Activated CD8-positive, alpha-beta memory T cell treated with anti-CD3 and anti-CD28 coated beads for 24 hours (primary cell): Measurements from ENCODE around the gene NRIP3.
"Not testable (repeated sequence)": the region's sequence is repeated elsewhere in the genome, so short reads cannot be mapped to it uniquely, and the experiment has no call there.

Experiments
- DNase-seq: peaks from one replicate; pipeline ENCODE4 v3.0.0-alpha.2; 2020

The NRIP3 gene

DNA sequence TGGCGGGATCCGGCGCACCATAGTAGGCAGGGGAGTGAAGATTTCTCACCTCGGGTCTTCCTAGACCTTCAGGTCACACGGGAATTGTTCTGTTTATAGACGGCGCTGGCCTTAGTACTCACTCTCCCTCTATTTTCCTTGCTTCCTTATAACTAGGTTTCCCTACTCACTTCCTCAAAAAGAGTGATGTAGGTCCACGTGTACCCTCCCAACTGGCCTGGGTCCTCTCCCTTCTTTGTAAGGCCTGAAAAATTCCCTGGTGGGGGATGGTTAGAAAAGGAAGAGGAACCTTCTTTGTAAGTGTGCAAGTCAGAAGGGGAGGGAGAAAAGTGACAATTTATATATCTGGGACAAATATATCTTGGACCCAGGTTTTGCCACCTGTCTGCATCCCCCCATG lies 36.6 kb downstream of the NRIP3 start:
- no peak for DNase-seq

DNA sequence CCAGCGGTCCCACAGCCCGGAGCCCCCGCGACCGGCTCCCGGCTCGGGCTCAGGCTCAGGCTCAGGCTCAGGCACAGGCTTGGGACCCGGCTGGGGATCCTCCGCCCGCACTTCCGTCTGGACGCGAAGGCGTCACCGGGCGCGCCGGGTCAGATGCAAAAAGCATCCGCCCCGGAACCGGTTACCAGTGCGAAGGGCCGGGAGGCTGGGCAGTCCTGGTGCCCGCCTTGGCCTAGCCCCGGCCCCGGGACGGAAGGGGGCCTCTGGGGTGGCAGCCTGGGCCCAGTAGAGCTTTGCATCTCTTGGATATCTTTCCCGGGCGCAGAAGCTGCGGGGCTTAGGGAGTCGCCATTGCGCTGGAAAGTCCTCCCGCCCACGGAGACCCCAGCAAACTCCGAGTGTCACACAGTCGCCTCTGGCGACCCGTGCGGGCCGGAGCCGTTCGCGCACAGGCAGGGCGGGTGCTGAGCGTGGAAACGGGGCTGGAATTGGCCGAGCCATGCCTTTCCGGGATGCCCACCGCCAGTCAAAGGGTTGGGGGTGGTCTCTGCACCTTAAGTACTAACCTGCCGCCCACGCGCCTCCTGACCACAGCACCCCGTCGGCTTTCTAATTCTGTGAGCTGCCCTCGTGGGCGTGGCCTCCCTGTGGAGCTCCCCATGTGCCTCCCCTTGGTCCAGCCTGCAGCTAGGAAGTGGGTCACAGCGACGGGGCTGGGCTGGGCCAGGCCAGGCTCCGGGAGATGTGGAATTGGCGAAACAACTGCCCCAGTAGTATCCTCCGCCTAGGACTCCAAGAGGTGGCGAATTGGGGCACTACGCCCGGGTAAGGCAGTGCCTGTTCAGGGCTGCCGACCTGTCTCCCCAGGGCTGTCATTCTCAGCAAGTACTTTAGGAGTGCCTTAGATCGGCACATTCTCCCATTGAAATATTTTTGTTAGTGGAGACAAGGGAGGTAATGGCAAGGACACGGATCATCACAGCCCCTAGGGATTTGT lies 39.2 kb downstream of the NRIP3 start, which contains the start of gene TMEM9B:
TMEM9B (minus strand) TSS at position 119 of the 997 bp plus-strand sequence. CDS start 129 bp downstream, outside the sequence.
- DNase-seq = peak; percentile 95

DNA sequence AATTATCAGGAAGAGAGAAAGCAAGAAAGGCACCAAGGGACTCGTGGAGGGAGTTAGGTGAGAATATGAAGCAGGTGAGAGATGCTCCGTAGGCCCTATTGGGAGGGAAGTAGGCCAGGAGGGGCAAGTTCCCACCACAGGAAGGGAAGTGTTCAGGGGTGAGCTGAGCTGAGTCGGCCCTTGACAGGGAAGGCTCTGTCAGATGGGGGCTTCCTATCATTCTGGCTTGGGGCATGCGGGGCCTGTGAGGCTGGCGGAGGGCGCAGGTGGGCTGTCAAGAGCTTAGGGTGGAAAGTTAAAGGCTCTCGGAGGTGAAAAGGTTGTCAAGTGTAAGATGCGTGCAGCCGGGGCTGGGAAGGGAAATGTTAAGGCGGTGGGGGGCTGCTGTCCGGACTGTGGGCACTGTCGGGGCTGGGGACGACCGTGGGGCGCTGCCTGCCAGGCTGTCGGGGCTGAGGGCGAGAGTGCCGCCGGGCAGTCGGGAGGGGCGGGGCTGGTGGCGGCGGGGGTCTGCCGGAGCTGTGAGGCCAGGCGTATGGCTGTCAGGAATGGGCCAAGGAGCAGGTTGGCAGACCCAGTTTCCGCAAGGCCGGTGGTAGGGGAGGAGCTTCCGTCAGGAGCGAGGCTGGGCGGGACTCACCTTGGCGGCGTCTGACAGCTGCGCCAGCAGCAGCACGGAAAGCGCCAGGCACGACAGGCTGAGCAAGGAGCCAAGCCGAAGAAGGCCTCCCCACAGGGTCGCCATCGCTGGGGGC lies 40.1 kb downstream of the NRIP3 start:
- no peak for DNase-seq

DNA sequence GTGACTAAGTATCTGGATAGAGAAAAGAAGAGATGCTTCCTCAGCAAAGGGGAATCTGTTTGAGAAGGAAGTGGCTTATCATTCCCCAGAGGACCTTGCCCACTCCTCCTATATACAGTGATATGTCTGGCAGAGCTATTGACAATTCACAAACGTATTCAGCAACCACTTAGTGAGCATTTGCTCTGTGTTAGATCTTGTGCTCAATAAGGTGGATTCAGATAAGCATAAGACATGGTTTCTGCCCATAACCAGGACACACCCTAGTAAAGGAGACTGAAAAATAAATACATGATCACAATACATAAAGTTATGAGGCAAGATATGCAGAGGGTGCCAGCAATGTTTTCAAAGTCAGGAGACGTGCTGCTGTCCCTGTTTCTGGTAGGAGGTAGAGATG lies 41.0 kb downstream of the NRIP3 start:
- no peak for DNase-seq

DNA sequence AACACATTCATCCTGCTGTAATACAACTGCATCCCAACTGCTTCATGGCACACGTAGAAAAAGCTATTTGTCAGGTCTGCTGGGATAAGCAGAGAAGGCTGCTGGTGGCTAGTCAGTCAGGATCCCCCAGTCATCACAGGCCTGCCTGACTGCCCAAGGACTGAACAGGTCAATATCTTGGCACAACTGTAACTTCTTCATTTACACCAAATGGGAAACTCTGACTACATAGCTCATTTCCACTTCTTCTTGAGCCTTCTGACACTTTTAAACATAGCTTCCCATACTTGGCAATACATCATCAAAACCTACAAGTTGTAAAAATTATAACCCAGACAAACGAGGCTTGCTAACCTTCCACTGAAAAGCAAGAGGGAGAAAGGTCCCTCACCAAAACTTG lies 42.4 kb downstream of the NRIP3 start:
- DNase-seq = no peak

DNA sequence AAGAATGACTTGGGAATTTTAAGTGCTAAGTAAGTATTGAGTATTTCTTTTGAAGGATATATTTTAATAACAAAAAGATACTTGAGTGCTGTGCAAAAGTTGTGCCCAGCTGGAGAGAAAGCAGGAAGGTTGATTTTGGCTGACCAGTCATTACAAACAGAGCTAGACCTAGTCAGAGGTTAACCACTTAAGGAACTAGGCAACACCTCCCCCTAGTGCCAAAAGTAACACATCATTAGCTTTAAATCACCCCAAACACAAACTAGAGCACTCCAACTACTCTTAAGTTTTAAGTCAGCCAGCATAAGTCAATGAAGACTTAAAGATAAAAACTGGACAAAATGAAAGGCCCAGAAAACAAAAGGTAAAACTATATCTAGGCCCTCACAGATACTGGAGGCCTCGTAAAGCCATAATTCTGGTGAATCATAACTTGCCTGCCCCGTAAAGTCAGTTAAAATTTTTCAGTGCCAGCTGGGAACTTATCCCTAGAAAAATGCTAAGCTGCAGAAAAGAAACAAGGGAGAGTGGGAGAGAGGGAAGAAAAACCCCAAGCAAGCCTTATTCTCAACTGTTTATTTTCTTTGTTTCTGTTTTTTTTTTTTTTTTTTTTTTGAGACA lies 44.1 kb downstream of the NRIP3 start:
- DNase-seq = no peak

DNA sequence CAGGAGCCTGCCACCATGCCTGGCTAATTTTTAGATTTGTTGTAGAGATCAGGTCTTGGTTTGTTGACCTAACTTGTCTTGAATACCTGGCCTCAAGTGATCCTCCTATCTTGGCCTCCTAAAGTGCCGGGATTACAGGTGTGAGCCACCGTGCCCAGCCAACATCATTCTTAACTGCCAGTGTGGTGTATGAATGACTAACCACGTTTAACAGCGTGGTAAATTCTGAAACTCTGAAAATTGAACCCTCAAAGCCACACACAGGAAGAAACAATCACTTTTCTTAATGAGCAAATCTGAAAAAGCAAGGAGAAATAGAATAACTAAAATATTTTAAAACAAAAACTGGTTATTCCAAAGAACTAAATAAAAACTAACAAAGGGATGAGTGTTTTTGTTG lies 46.9 kb downstream of the NRIP3 start:
- no peak for DNase-seq

DNA sequence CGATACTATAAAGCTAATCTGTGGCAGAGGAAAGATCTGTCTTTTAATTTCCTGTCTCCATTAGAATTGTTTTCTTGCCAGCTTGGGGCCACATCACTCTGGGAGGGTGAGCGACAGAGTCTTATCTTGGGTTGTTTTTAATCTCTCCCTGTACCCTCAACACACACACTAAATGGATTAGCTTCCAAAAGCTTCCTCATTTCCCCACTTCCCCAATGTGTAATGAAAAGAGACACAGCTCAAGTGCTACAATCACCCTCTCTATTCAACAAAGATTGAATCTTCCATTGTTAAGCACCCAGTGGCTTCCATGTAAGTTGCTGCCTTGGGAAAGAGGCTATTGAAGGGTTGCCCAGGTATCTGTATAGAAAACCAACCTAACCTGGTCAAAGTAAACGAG lies 54.9 kb downstream of the NRIP3 start:
- DNase-seq = no peak

DNA sequence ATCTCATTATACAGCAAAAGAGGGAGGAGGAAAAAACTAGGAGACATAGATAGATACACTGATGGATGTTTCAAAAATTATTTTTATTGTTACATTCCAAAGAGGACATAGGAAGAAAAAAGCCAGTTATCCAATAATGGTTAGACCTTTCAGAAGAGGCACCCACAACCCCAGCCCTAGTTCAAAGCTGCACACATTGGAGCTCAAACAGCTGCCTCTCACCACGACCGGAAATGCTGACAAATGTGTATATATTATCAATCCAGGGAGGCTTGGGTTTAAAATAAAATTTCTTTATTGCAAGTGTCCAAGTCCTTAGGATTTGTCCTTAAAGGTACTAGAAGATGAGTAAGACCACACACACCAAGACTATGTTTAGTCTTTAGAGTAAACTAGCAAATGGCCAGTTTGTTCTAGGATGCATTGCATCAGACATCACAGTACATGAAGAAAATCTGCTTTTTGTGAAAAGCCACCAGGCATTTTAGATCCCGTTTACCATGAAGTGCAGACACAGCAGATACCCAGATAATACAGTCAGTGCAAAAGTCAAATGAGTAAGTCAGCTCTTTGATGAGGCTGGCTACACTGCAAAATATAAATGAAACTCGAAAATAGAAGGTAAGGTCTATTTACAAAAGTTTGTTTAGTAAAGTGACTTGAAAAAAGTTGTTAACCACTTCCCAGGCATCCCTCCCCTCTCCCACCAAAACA lies 56.4 kb downstream of the NRIP3 start:
- DNase-seq = no peak

DNA sequence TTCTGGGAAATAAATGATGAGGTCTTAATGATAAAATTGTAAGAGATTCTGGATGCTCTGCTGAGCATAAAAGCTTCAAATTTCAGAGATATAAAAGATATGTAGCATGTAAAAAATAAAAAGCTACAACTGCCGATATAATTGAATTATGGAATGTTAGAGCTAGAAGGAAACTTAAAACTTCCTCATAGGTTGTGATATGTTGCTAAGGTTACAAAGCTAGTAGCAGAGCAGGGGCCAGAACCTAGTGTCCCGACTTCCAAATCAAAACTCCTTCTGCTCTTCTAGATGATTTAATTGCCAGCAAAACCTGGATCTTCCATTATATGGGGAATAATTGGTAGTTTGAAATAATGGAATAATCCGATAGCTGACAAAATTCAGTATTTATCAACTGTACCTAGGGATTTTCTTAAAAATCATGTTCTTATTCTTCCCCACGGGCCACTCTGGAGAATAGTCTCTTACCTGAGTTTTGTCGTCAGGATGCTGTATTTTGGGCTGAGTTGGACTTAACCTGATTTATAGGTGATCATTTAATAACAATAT lies 61.2 kb downstream of the NRIP3 start, which contains the start of gene ASCL3:
ASCL3 (minus strand) TSS at position 499 of the 549 bp plus-strand sequence. CDS start 4,855 bp downstream, outside the sequence.
- no peak for DNase-seq

DNA sequence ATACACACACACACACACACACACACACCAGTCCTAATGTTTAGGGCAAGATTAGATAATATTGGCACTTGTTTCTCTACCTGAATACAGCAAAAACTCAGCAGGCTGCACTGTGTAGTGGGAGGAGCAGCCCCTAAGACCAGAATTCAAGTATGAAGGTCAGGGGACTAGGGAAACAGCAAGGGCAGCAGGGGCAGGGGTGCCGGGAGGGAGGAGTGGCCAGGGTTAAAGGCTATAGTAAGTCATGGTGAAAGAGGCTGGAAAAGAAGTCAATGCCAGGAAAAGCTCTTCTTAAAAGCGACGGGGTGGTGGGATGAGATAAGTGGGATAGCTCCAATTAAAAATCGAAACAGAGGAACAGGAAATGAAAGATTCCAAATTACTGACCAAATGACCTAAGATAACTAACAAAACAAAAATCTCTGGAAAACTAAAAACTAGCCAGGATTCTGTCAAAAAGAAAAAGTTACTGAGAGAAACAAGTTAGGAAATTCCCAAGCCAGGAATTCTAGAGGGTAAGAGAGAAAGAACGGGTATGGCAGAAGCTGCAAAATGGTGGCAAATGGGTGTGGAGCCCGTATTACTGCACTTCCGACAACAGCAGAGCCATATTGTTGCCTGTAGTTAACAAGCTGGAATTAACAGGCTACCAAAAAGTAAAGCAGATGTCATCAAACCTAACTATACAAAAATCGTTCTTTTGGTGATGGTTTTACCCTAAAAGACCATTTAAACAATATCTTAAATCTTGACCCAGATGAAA lies 62.3 kb downstream of the NRIP3 start:
- DNase-seq = no peak

DNA sequence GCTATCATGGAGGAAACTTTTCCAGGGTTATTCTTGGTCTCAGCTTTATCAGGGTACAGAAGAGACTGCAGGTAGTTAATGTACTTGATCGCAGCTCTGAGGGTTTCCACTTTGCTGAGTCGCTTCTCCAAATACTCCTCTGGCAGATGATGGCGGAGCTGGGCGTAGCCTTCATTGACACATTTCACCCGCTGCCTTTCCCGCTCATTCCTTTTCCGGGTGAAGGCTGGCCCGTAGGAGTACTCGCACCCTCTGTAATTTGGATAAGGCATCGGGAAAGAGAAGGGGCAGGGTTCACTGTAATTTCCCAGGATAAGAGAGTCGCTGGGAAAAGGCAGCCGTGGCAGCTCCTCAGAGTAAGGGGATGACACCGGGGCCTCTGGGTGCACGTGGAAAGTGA lies 66.1 kb downstream of the NRIP3 start:
- DNase-seq = no peak

DNA sequence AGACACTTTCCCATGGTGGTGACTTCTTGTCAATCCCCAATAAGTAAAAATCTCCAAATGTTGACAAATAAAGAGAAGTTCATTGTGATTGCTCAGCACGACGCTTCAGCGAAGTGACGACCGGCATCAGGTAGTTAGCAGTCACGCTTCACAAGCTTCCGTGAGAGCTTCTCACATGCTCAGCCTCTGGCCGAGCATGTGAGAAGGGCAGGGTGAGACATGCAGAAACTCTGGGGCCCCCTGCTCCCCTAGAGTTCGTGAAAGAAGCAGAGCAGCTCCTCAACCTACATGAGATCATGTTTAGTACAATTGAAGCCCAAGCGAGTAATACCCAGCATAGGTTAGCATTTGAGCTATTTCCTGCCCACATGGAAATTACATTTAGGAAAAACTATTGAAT lies 66.6 kb downstream of the NRIP3 start:
- DNase-seq = no peak

DNA sequence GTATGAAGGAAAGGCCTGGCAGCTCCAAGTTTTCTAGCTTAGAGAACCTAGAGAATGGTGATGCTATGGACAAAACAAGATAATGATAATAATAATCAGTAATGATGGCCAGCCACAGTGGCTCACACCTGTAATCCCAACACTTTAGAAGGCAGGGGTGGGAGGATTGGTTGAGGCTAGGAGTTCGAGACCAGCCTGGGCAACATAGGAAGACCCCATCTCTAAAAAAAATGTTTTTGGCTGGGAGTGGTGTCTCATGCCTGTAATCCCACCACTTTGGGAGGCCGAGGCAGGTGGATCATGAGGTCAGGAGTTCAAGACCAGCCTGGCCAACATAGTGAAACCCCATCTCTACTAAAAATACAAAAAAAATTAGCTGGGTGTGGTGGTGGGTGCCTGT lies 68.0 kb downstream of the NRIP3 start:
- DNase-seq = not testable (repeated sequence)

DNA sequence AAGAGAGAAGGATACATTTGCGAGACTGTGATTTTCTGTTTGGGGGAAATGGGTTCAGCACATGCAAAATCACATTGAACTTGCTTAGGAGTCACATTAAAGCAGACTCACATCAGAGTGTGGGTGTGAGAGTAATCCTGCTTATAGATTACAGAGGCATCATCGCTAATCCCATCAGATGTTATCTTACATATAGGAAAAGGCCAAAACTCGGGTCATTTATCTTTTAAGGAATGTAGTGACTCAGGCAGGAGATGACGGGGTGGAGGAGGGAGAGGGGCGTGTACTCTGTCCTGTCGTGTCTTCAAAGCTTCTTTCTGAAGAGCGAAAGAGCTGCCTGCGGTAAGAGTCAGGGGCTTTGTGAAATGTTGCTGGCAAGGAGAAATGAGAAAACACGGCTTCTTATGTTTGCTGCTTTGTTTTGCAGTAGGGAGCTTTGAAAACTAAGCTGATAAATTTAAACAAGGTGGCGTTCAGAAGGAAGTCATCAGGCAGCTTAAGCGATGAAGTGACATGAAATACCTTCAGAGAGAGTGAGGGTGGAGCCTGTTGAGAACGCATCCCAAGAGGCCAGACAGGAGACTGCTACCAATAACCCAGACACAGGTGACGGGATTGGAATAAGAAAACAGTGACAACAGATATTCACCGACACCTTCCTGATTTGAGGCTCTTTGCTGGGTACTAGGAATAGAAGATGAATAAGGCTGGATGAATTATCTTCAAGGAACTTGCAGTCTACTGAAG lies 68.9 kb downstream of the NRIP3 start:
- DNase-seq = no peak

DNA sequence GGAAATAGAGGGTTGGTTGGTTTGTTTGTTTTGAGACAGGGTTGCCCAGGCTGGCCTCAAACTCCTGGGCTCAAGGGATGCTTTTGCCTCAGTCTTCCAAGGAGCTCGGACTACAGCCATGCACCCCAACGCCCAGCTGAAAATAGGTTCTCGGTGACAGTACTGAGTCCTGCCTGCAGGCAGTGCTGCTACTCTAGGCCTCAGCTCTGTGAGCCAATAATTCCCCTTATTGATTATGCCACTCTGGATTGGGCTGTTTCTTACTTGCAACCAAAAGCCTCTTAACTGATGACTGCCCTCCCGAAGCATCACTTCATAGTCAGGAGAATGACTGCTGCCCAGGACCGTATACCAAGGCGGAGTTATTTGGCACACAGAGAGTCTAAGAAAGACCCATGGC lies 69.9 kb downstream of the NRIP3 start:
- no peak for DNase-seq

DNA sequence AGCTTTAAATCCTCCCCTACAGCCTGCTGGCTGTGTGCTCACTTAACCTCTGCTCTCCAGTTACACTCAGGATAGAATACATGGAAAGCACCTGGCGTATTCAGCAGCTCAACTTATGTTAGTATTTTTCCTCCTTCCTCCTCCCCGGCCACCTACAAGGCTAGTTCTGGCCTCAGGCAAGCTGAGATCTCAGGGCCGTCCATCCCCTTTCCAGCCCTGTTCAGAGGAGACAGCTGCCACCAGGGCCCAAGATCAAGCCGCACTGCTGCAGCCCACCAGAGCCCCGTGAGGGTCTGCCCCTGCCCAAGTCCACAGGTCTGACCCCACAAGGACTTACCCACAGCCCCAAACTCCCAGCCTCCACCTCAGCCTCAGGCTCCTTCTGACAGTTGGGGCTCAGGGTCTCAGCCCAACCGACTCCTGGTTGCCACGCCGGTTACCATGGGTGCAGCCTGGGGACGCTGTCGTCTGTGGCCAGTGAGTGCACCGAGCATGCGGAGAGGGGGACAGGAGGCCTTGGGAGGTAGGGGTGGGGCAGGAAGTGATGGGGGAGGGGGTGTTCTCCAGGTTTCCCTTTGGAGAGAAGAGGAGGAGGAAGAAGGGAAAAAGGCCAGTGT lies 71.1 kb downstream of the NRIP3 start, which contains the start of gene C11orf16:
C11orf16 (minus strand) TSS at position 384 of the 617 bp plus-strand sequence. CDS start 639 bp downstream, outside the sequence.
- no peak for DNase-seq
